ENCODE data around the gene GLP2R. TPM values are rescaled to one million over a fixed set of nuclear protein-coding genes. Genes with fewer than 3 reads are reported as not detected.

The GLP2R gene
- total RNA-seq, 1 experiment from 2014 or later: 0.08 TPM

GRCh38 chr17:9924735-9925191, 99.0 kb downstream of the GLP2R start:
- no peak overlapping the region for H3K4me3 ChIP-seq (ENCODE audit: low read depth in 2 of 2, low read length in 2 of 2)
- no TSS peak for BruUV-seq (replicated peaks)
- DNase-seq (ENCODE audit: low read depth, low spot score): peak; percentile 43
- no peaks in the 10 kb centered on the region for H3K36me3 ChIP-seq (ENCODE audit: control insufficient read depth, insufficient read depth, low read length)
- no peak for TF ChIP-seq TCF7L2 (IDR thresholded peaks at IDR 0.05; ENCODE audit: low read depth, low read length)
- peak; percentile 84 for TF ChIP-seq CTCF (IDR thresholded peaks at IDR 0.05)
- TF ChIP-seq POLR2AphosphoS5 (IDR thresholded peaks at IDR 0.05; ENCODE audit: low read depth, low read length): no peak
- no peaks in the 10 kb centered on the region for H3K4me1 ChIP-seq (ENCODE audit: control insufficient read depth, insufficient read depth, low read length)
- ATAC-seq: peak; percentile 85
- intact Hi-C loops (cut with micrococcal nuclease; ENCODE audit: unreplicated experiment) (loop anchor here (5.0 kb wide), 1 partner anchor 38 kb away; no protein-coding TSS in a partner anchor), in situ Hi-C loops (cut with HindIII; ENCODE audit: low pct_unique_long_range_greater_than_20kb, low sequenced_read_pairs) (no loop called here)
- ChIA-PET CTCF (interaction anchor here (0.6 to 1.2 kb wide), 6 partner anchors 27 to 1289 kb away, joined by 3 to 7 read pairs (median 5); no protein-coding TSS in a partner anchor), POLR2A (interaction anchor here (0.6 kb wide), 2 partner anchors 276 to 701 kb away, joined by 5 to 12 read pairs; no protein-coding TSS in a partner anchor)
- H3K9me3 ChIP-seq (ENCODE audit: control insufficient read depth, insufficient read depth, low read depth, low read length): no peaks in the 10 kb centered on the region
- H3K27ac ChIP-seq (ENCODE audit: low read length): no peak overlapping the region
- H3K27me3 ChIP-seq (ENCODE audit: control insufficient read depth, insufficient read depth, low read length): peaks cover 3% of the 10 kb centered on the region; the same call in 1 of the 2 replicates

- no peak overlapping the region for H3K4me3 ChIP-seq (ENCODE audit: low read depth in 2 of 2, low read length in 2 of 2)
- POLR2A ChIA-PET: no interaction called here
- ATAC-seq: no peak
- no peak overlapping the region for H3K27ac ChIP-seq (ENCODE audit: low read length)
- DNase-seq (ENCODE audit: low read depth, low spot score): no peak
- no peak for TF ChIP-seq POLR2AphosphoS5 (IDR thresholded peaks at IDR 0.05; ENCODE audit: low read depth, low read length)
- no peak for TF ChIP-seq TCF7L2 (IDR thresholded peaks at IDR 0.05; ENCODE audit: low read depth, low read length)
- no peak for TF ChIP-seq REST (IDR thresholded peaks at IDR 0.05; ENCODE audit: insufficient read depth in 1 of 2, low read depth in 2 of 2, low read length in 1 of 2)
- TF ChIP-seq CTCF (IDR thresholded peaks at IDR 0.05): no peak
- no peak for TF ChIP-seq SIN3A (IDR thresholded peaks at IDR 0.05; ENCODE audit: borderline replicate concordance, insufficient read depth, low read depth, low read length)
- in situ Hi-C loops (cut with HindIII; ENCODE audit: low pct_unique_long_range_greater_than_20kb, low sequenced_read_pairs): no loop called here
- H3K9me3 ChIP-seq (ENCODE audit: control insufficient read depth, insufficient read depth, low read depth, low read length): no peaks in the 10 kb centered on the region
- no peaks in the 10 kb centered on the region for H3K4me1 ChIP-seq (ENCODE audit: control insufficient read depth, insufficient read depth, low read length)
- no TSS peak for BruUV-seq (replicated peaks)
- H3K27me3 ChIP-seq (ENCODE audit: control insufficient read depth, insufficient read depth, low read length): peaks cover 8% of the 10 kb centered on the region
- no peaks in the 10 kb centered on the region for H3K36me3 ChIP-seq (ENCODE audit: control insufficient read depth, insufficient read depth, low read length)
- CTCF ChIA-PET: interaction anchor here (0.9 to 1.2 kb wide), 2 partner anchors 34 to 693 kb away, joined by 3 to 5 read pairs; no protein-coding TSS in a partner anchor
- intact Hi-C loops (cut with micrococcal nuclease; ENCODE audit: unreplicated experiment): loop anchor here (5.0 kb wide), 1 partner anchor 37 kb away; no protein-coding TSS in a partner anchor
Measured at GRCh38 chr17:9925457-9925856, 99.7 kb downstream of the GLP2R start.

All from Panc1 (cell line).